SK-N-MC (cell line): ENCODE results near the gene OSBPL10.

Source experiments
- EZH2 ChIP-seq: fragments of 200-600 bp; sonication (generic); IDR thresholded peaks from one replicate; pipeline ENCODE4 v1.6.1; 2017; ENCODE audit warnings: antibody characterized with exemption
- FOXP2 ChIP-seq: optimal IDR thresholded peaks from 2 replicates; pipeline ENCODE3; 2011; ENCODE audit warnings: mild to moderate bottlenecking, moderate library complexity; ENCODE audit not compliant: insufficient read depth; ENCODE audit errors: extremely low read length, control extremely low read depth
- POLR2AphosphoS5 ChIP-seq: IDR thresholded peaks from 2 replicates; pipeline ENCODE4 v1.6.1; 2012; ENCODE audit warnings: mild to moderate bottlenecking, low read depth, low read length, borderline replicate concordance

DNA sequence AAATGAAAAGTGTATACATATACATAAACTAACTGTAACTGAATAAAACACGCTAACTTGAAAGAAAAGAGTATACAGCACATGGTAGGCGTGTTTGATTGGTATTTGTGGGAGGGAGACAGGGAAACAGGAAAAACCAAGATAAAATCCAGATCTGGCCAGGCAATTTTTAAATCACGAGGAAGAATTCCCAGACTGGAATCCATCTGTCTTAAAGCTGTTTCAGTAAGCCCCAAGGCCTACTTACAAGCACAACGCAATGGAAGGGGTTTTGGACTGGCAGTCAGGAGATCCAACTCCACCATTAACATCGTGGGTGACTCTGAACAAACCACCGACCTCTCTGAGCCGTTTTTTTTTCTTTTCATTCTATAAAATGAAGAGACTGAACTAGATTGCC, 195.8 kb downstream of the OSBPL10 start:
- no peak for TF ChIP-seq EZH2
- no peak for TF ChIP-seq POLR2AphosphoS5
- TF ChIP-seq FOXP2 = no peak
